Measurements from ENCODE around the gene GGCT.
A peak's percentile ranks its signal among the peaks of the same experiment; 100 is the strongest.

The GGCT gene

GRCh38 chr7:30451539-30452279 lies 52.9 kb downstream of the GGCT start (continued):
- TF ChIP-seq ZNF121 (tag by site-specific recombination; IDR thresholded peaks at IDR 0.05) (no peak), ZNF785 (tag by site-specific recombination; IDR thresholded peaks at IDR 0.05) (no peak), ZNF174 (tag by site-specific recombination; IDR thresholded peaks at IDR 0.05) (no peak), ZNF423 (tag by site-specific recombination; IDR thresholded peaks at IDR 0.05) (no peak), ZNF280D (tag by site-specific recombination; IDR thresholded peaks at IDR 0.05) (no peak), OVOL3 (tag by site-specific recombination; IDR thresholded peaks at IDR 0.05) (no peak), ATF2 (tag by site-specific recombination; IDR thresholded peaks at IDR 0.05; ENCODE audit: low read depth) (no peak), ZNF221 (tag by site-specific recombination; IDR thresholded peaks at IDR 0.05; ENCODE audit: borderline replicate concordance) (no peak), MZF1 (tag by site-specific recombination; IDR thresholded peaks at IDR 0.05; ENCODE audit: borderline replicate concordance) (no peak)

GRCh38 chr7:30450983-30451497 lies 53.6 kb downstream of the GGCT start:
- POLR2A ChIA-PET: no interaction called here
- H3K27ac ChIP-seq (ENCODE audit: extremely low read depth, low read depth, low read length): no peak overlapping the region
- H3K4me1 ChIP-seq (ENCODE audit: control insufficient read depth, insufficient read depth, low read length): no peaks in the 10 kb centered on the region
- H3K9me3 ChIP-seq (ENCODE audit: control insufficient read depth, insufficient read depth, low read depth, low read length): no peaks in the 10 kb centered on the region
- H3K36me3 ChIP-seq (ENCODE audit: control insufficient read depth in 2 of 2, insufficient read depth in 1 of 2, low read length in 2 of 2): peaks cover 0 to 25% of the 10 kb centered on the region in 2 experiments; a peak in 1 of 3 replicates
- no peak overlapping the region for H3K4me3 ChIP-seq (ENCODE audit: low read depth, low read length)
- TF ChIP-seq ZNF837 (tag by site-specific recombination; IDR thresholded peaks at IDR 0.05) (no peak), ZNF157 (tag by site-specific recombination; IDR thresholded peaks at IDR 0.05) (no peak), SCRT1 (tag by site-specific recombination; IDR thresholded peaks at IDR 0.05; ENCODE audit: borderline replicate concordance) (0 out of 2 replicates have a peak, but pooled peaks have one; percentile 31), IKZF3 (tag by site-specific recombination; IDR thresholded peaks at IDR 0.05) (no peak), ZNF184 (tag by site-specific recombination; IDR thresholded peaks at IDR 0.05) (no peak), PRDM10 (tag by site-specific recombination; IDR thresholded peaks at IDR 0.05) (no peak), ZNF521 (tag by site-specific recombination; IDR thresholded peaks at IDR 0.05) (no peak), ZXDB (tag by site-specific recombination; IDR thresholded peaks at IDR 0.05) (no peak), KLF8 (tag by site-specific recombination; IDR thresholded peaks at IDR 0.05) (no peak), OSR2 (tag by site-specific recombination; IDR thresholded peaks at IDR 0.05) (no peak), ZNF704 (tag by site-specific recombination; IDR thresholded peaks at IDR 0.05) (no peak), SCRT2 (tag by site-specific recombination; IDR thresholded peaks at IDR 0.05) (peak; percentile 82), ZNF664 (tag by site-specific recombination; IDR thresholded peaks at IDR 0.05) (no peak), ZNF571 (tag by site-specific recombination; IDR thresholded peaks at IDR 0.05) (no peak)
- CTCF ChIA-PET: no interaction called here
